OCI-LY7 (cell line): ENCODE measurements around the gene CSPG4. TPM values are rescaled to one million over a fixed set of nuclear protein-coding genes. Genes with fewer than 3 reads are reported as not detected.

Source experiments
- BruUV-seq: library from RNA; stranded (reverse); fragments of 400-500 nt; replicated peaks from 2 replicates; lab custom pipeline; 2021; lab: Mats Ljungman, UMichigan
- CTCF ChIA-PET: fragments of 300-600 bp; sonication (Branson Sonifier 250); formaldehyde crosslinking; loops from one replicate; lab custom pipeline; 2022; ENCODE audit warnings: antibody characterized with exemption; ENCODE audit not compliant: unreplicated experiment; lab: Charles Lee
- POLR2A ChIA-PET: fragments of 300-600 bp; sonication (Branson Sonifier 250); formaldehyde crosslinking; loops from one replicate; lab custom pipeline; 2022; ENCODE audit warnings: antibody characterized with exemption; lab: Charles Lee
- DNase-seq: peaks from one replicate; pipeline ENCODE4 v3.0.0-alpha.2; 2015; ENCODE audit warnings: low spot score
- H2AFZ ChIP-seq: fragments of 200-600 bp; sonication (generic), shearing (Covaris generic); 2 replicates; pipeline ENCODE4 v1.6.1; 2014; ENCODE audit warnings: mild to moderate bottlenecking, antibody characterized with exemption, low read length, moderate library complexity
- H3K27ac ChIP-seq: fragments of 200-600 bp; sonication (generic); 2 replicates; pipeline ENCODE4 v1.5.1; 2014; ENCODE audit warnings: mixed run types, low read depth, mild to moderate bottlenecking, moderate library complexity, low read length, inconsistent platforms; ENCODE audit not compliant: poor library complexity, severe bottlenecking
- H3K36me3 ChIP-seq: fragments of 200-600 bp; sonication (generic); 2 replicates; pipeline ENCODE4 v1.6.1; 2014; ENCODE audit warnings: mild to moderate bottlenecking, antibody characterized with exemption, low read length, moderate library complexity, mixed read lengths; ENCODE audit not compliant: insufficient read depth
- H3K4me1 ChIP-seq: fragments of 200-600 bp; sonication (generic); 2 replicates; pipeline ENCODE4 v1.5.1; 2014; ENCODE audit warnings: mild to moderate bottlenecking, low read length; ENCODE audit not compliant: insufficient read depth, poor library complexity, severe bottlenecking
- H3K4me2 ChIP-seq: fragments of 200-600 bp; sonication (generic); 2 replicates; pipeline ENCODE4 v1.6.1; 2014; ENCODE audit warnings: mild to moderate bottlenecking, low read length
- H3K4me3 ChIP-seq: fragments of 200-600 bp; sonication (generic); 2 replicates; pipeline ENCODE4 v1.5.1; 2014; ENCODE audit warnings: mild to moderate bottlenecking, low read depth, low read length; ENCODE audit not compliant: poor library complexity, severe bottlenecking
- H3K79me2 ChIP-seq: fragments of 200-600 bp; sonication (generic); 2 replicates; pipeline ENCODE4 v1.6.1; 2016; ENCODE audit warnings: low read depth, mild to moderate bottlenecking, low read length, moderate library complexity, mixed read lengths; ENCODE audit not compliant: insufficient read depth
- H3K9me2 ChIP-seq: fragments of 200-600 bp; sonication (generic); 2 replicates; pipeline ENCODE4 v1.6.1; 2016; ENCODE audit warnings: mild to moderate bottlenecking, low read length, mixed read lengths; ENCODE audit not compliant: insufficient read depth
- H3K9me3 ChIP-seq: fragments of 200-600 bp; sonication (generic); 2 replicates; pipeline ENCODE4 v1.6.1; 2014; ENCODE audit warnings: mild to moderate bottlenecking, mixed run types, low read length, mixed read lengths
- H4K20me1 ChIP-seq: fragments of 200-600 bp; sonication (generic); 2 replicates; pipeline ENCODE4 v1.6.1; 2014; ENCODE audit warnings: mild to moderate bottlenecking, antibody characterized with exemption, low read length, moderate library complexity, mixed read lengths; ENCODE audit not compliant: insufficient read depth
- EZH2phosphoT487 ChIP-seq: fragments of 200-600 bp; sonication (generic); IDR thresholded peaks from 2 replicates; pipeline ENCODE4 v1.6.1; 2018; ENCODE audit warnings: low read depth, borderline replicate concordance, mild to moderate bottlenecking, mixed run types, antibody characterized with exemption, low read length, moderate library complexity, mixed read lengths
- intact Hi-C: fragments of 100-400 bp; cut with micrococcal nuclease; formaldehyde crosslinking; loops from one replicate; pipeline ENCODE4 v1.10.0; 2022; ENCODE audit not compliant: unreplicated experiment
- total RNA-seq, 2 experiments: library from RNA; depleted of rRNA in 1 of 2; stranded (reverse); fragments of >200 nt in 1 of 2; shearing (Covaris generic) in 1 of 2; gene quantifications; 2 replicates each; pipeline ENCODE4 v1.2.3, GENCODE V29; 2014 to 2022
- TF ChIP-seq, protein P1 (sequence below): fragments of 200-600 bp; sonication (generic); conservative IDR thresholded peaks from 2 replicates; pipeline ENCODE4 v1.5.1; 2014; ENCODE audit warnings: mild to moderate bottlenecking, antibody characterized with exemption, low read length, moderate library complexity, mixed read lengths

CSPG4 gene
- total RNA-seq, 2 experiments from 2014 or later = not detected

DNA sequence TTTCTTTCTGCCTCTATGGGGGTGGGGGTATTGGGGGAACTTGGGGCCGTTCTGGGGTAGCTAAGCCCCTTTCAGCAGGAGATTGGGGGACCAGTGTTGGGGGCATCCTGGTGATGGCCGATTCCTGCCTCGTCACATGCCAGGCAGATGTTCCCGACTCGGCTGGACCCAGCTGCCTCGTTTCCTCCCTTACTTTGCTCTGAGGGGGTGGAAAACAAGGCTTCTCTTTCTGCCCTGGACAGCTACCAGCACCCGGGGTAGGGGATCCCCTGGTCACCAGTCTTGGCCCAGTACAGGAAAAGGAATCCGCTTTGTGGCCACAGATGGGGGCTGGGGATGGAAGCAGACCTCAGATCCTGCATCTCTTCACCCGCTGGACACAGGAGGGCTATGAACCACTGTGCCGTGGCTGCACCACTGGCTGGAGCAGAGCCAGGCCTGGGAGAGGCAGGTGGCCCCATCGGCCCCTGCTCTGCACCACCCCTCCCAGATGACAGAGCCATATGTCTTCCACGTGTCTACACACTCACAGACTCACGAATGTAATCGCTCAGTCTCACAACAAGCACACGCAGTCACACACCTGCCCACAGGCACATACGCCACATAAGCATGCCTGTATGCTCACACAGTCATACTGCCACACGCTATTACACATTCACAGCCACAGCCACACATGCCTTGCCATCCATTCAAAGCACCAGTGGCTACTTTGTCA is 52.6 kb downstream of the CSPG4 start:
- ChIA-PET POLR2A (no interaction called here), CTCF (no interaction called here)
- Histone ChIP-seq H3K9me2 (no peaks in the 10 kb centered on the region), H3K79me2 (no peaks in the 10 kb centered on the region), H2AFZ (no peak overlapping the region), H3K4me3 (no peak overlapping the region), H3K4me2 (no peak overlapping the region), H4K20me1 (no peaks in the 10 kb centered on the region), H3K27ac (no peak overlapping the region), H3K36me3 (no peaks in the 10 kb centered on the region), H3K9me3 (no peaks in the 10 kb centered on the region), H3K4me1 (no peaks in the 10 kb centered on the region)
- intact Hi-C loops = no loop called here
- no TSS peak for BruUV-seq
- TF ChIP-seq EZH2phosphoT487 = no peak
- TF ChIP-seq, protein P1, sequence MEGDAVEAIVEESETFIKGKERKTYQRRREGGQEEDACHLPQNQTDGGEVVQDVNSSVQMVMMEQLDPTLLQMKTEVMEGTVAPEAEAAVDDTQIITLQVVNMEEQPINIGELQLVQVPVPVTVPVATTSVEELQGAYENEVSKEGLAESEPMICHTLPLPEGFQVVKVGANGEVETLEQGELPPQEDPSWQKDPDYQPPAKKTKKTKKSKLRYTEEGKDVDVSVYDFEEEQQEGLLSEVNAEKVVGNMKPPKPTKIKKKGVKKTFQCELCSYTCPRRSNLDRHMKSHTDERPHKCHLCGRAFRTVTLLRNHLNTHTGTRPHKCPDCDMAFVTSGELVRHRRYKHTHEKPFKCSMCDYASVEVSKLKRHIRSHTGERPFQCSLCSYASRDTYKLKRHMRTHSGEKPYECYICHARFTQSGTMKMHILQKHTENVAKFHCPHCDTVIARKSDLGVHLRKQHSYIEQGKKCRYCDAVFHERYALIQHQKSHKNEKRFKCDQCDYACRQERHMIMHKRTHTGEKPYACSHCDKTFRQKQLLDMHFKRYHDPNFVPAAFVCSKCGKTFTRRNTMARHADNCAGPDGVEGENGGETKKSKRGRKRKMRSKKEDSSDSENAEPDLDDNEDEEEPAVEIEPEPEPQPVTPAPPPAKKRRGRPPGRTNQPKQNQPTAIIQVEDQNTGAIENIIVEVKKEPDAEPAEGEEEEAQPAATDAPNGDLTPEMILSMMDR = no peak
- no peak for DNase-seq

DNA sequence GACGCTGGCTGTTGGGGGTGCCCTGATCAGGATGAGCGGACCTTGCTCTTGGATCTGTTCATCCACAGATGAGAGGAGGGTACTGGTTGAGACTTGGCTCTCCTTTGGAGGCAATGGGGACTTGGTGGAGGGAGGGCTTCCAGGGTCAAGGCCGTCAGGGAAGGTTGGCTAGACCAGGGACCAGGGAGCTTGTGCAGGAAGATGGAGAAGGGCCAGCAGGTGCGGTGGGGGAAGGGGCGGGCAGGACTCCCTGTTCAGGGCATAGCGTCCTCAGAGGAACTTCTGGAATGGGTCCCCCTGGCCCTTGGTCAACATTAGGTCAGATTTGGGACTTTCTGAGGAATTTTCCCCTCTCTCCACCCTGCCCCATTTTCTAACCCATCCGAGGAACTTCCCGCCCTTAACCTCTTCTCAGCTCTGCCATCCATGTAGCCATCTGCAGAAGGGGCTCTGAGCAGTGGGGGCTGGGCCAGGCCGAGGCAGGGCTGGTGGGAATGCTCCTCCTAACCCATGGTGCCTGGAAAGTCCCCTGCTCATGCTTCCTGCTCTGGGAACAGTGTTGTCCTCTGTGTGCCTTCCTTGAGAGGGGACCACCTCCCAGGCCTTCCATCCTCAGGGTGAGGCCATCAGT is 53.4 kb downstream of the CSPG4 start:
- intact Hi-C loops = no loop called here
- ChIA-PET CTCF (no interaction called here), POLR2A (no interaction called here)
- no peak for TF ChIP-seq EZH2phosphoT487
- TF ChIP-seq, protein P1 = no peak
- Histone ChIP-seq H3K27ac (no peak overlapping the region), H3K4me1 (no peaks in the 10 kb centered on the region), H4K20me1 (no peaks in the 10 kb centered on the region), H2AFZ (no peak overlapping the region), H3K79me2 (no peaks in the 10 kb centered on the region), H3K9me3 (no peaks in the 10 kb centered on the region), H3K9me2 (no peaks in the 10 kb centered on the region), H3K4me3 (no peak overlapping the region), H3K36me3 (no peaks in the 10 kb centered on the region), H3K4me2 (no peak overlapping the region)
- BruUV-seq = no TSS peak
- no peak for DNase-seq

DNA sequence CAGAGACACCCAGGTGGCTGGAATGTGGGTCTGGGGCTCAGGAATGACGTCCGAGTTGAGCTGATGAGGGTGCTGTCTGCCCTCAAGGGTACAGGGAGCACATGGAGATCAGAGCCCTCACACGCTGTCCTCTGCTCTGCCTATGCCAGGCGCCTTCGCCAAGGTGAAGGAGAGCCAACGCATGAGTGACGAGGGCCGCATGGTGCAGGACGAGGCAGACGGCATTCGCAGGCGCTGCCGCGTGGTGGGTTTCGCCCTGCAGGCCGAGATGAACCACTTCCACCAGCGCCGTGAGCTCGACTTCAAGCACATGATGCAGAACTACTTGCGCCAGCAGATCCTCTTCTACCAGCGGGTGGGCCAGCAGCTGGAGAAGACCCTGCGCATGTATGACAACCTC is 55.8 kb downstream of the CSPG4 start:
- Histone ChIP-seq H3K4me3 (no peak overlapping the region), H3K4me2 (no peak overlapping the region), H3K9me3 (no peaks in the 10 kb centered on the region), H3K4me1 (no peaks in the 10 kb centered on the region), H3K9me2 (no peaks in the 10 kb centered on the region), H3K36me3 (no peaks in the 10 kb centered on the region), H4K20me1 (no peaks in the 10 kb centered on the region), H2AFZ (no peak overlapping the region), H3K27ac (no peak overlapping the region), H3K79me2 (no peaks in the 10 kb centered on the region)
- intact Hi-C loops = no loop called here
- ChIA-PET POLR2A (no interaction called here), CTCF (no interaction called here)
- BruUV-seq = no TSS peak
- DNase-seq = no peak
- TF ChIP-seq EZH2phosphoT487 = no peak
- TF ChIP-seq, protein P1 = no peak
